ENCODE results near the gene GPR157. TPM values are rescaled to one million over a fixed set of nuclear protein-coding genes. Genes with fewer than 3 reads are reported as not detected.

The GPR157 gene
- total RNA-seq, 2 donors from 2014 or later, result 5.4 to 7.0 TPM

- no peak overlapping the region for H3K4me3 ChIP-seq
- peaks cover 12 to 17% of the 10 kb centered on the region in 2 donors for H3K4me1 ChIP-seq (ENCODE audit: control insufficient read depth in 1 of 2, low read depth in 2 of 2)
- no peaks in the 10 kb centered on the region for H3K27me3 ChIP-seq (replicated peaks; ENCODE audit: insufficient read depth)
- H3K36me3 ChIP-seq, result no peaks in the 10 kb centered on the region
- H3K27ac ChIP-seq, result no peak overlapping the region
- ATAC-seq (ENCODE audit: insufficient number of reproducible peaks, low FRiP score, low read depth), result no peak
- no peaks in the 10 kb centered on the region for H3K9me3 ChIP-seq
- no peak for TF ChIP-seq CTCF (IDR thresholded peaks at IDR 0.05)
- DNase-seq (ENCODE audit: low spot score), result no peak
These were observed 57.2 kb downstream of the GPR157 start for GRCh38 chr1:9071554-9072235.

- ATAC-seq (ENCODE audit: insufficient number of reproducible peaks, low FRiP score, low read depth), result no peak
- Histone ChIP-seq H3K27ac (no peak overlapping the region), H3K4me3 (no peak overlapping the region), H3K4me1 (ENCODE audit: control insufficient read depth in 1 of 2, low read depth in 2 of 2) (peaks cover 12 to 17% of the 10 kb centered on the region in 2 donors), H3K9me3 (no peaks in the 10 kb centered on the region), H3K36me3 (no peaks in the 10 kb centered on the region), H3K27me3 (replicated peaks; ENCODE audit: insufficient read depth) (no peaks in the 10 kb centered on the region)
- DNase-seq (ENCODE audit: low spot score), result no peak
- no peak for TF ChIP-seq CTCF (IDR thresholded peaks at IDR 0.05)
These were observed 58.4 kb downstream of the GPR157 start for GRCh38 chr1:9070486-9070885.

- ATAC-seq (ENCODE audit: insufficient number of reproducible peaks, low FRiP score, low read depth) (no peak), DNase-seq (ENCODE audit: low spot score) (no peak)
- no peaks in the 10 kb centered on the region for H3K27me3 ChIP-seq (replicated peaks; ENCODE audit: insufficient read depth)
- H3K36me3 ChIP-seq, result no peaks in the 10 kb centered on the region
- H3K9me3 ChIP-seq, result no peaks in the 10 kb centered on the region
- peak within 1 kb of the TSS; percentile 63 for H3K4me3 ChIP-seq
- peak within 1 kb of the TSS; percentile 35 to 48 for H3K27ac ChIP-seq
- peaks cover 12 to 17% of the 10 kb centered on the region in 2 donors for H3K4me1 ChIP-seq (ENCODE audit: control insufficient read depth in 1 of 2, low read depth in 2 of 2)
- TF ChIP-seq CTCF (IDR thresholded peaks at IDR 0.05), result no peak
These were observed 59.4 kb downstream of the GPR157 start, which contains the start of gene SLC2A5 for GRCh38 chr1:9069326-9070100. Gene SLC2A5, minus strand, starts transcription at chr1:9069635. Its CDS starts 99 bp downstream, at chr1:9069536.

- H3K27ac ChIP-seq, result peak overlapping the region; percentile 35 to 48
These were observed 59.9 kb downstream of the GPR157 start for GRCh38 chr1:9068981-9069325.

More at GRCh38 chr1:9068981-9069325, 59.9 kb downstream of the GPR157 start:
- DNase-seq (ENCODE audit: low spot score) (no peak), ATAC-seq (ENCODE audit: insufficient number of reproducible peaks, low FRiP score, low read depth) (no peak)
- H3K36me3 ChIP-seq, result no peaks in the 10 kb centered on the region
- H3K4me1 ChIP-seq (ENCODE audit: control insufficient read depth in 1 of 2, low read depth in 2 of 2), result peaks cover 12 to 17% of the 10 kb centered on the region in 2 donors
- no peaks in the 10 kb centered on the region for H3K27me3 ChIP-seq (replicated peaks; ENCODE audit: insufficient read depth)
- TF ChIP-seq CTCF (IDR thresholded peaks at IDR 0.05), result no peak
- peak overlapping the region; percentile 63 for H3K4me3 ChIP-seq
- H3K9me3 ChIP-seq, result no peaks in the 10 kb centered on the region

All from thoracic aorta (tissue), 2 donors.